ENCODE data around the gene OR12D2. TPM values are rescaled to one million over a fixed set of nuclear protein-coding genes. Genes with fewer than 3 reads are reported as not detected.
"Not testable (repeated sequence)": the region's sequence is repeated elsewhere in the genome, so short reads cannot be mapped to it uniquely, and the experiment has no call there.

OR12D2 gene
- polyA plus RNA-seq (not detected in 2 replicates), polyA minus RNA-seq (not detected in 2 replicates)

GRCh38 chr6:29395331-29395730 lies at the start of gene OR12D2:
TSS of gene OR12D2 (plus strand) at chr6:29395631. CDS start at chr6:29396700, 1,069 bp downstream.
- Histone ChIP-seq H3K79me2 (replicated peaks; ENCODE audit: insufficient read depth, low read length) (no peaks in the 10 kb centered on the region), H2AFZ (ENCODE audit: low read depth, low read length) (no peak within 1 kb of the TSS), H4K20me1 (ENCODE audit: insufficient read depth) (no peaks in the 10 kb centered on the region), H3K9me3 (ENCODE audit: low read length) (no peaks in the 10 kb centered on the region), H3K27me3 (ENCODE audit: insufficient read depth, low read depth, low read length) (no peaks in the 10 kb centered on the region), H3K36me3 (ENCODE audit: insufficient read depth, low read length) (no peaks in the 10 kb centered on the region), H3K9me2 (ENCODE audit: insufficient read depth, low read length) (no peaks in the 10 kb centered on the region), H3K4me3 (ENCODE audit: low read length) (no peak within 1 kb of the TSS), H3F3A (ENCODE audit: insufficient read depth, low read length, poor library complexity, severe bottlenecking) (no peaks in the 10 kb centered on the region), H3K27ac (ENCODE audit: low read length) (no peak within 1 kb of the TSS), H3K4me2 (ENCODE audit: low read length) (no peak within 1 kb of the TSS), H3K9ac (ENCODE audit: low read length) (no peak within 1 kb of the TSS)
- TF ChIP-seq POLR2AphosphoS5 (IDR thresholded peaks at IDR 0.05) (no peak), MXI1 (conservative IDR thresholded peaks at IDR 0.05; ENCODE audit: poor library complexity, severe bottlenecking) (no peak), SMC3 (conservative IDR thresholded peaks at IDR 0.05; ENCODE audit: poor library complexity) (no peak), TAF1 (IDR thresholded peaks at IDR 0.05; ENCODE audit: low read depth) (no peak), EP300 (conservative IDR thresholded peaks at IDR 0.05; ENCODE audit: poor library complexity, severe bottlenecking) (no peak), EZH2 (IDR thresholded peaks at IDR 0.05; ENCODE audit: borderline replicate concordance, insufficient read depth, low read length, poor library complexity, severe bottlenecking) (no peak), RAD21 (conservative IDR thresholded peaks at IDR 0.05) (no peak), REST (IDR thresholded peaks at IDR 0.05; ENCODE audit: borderline replicate concordance) (no peak), CTCF (IDR thresholded peaks at IDR 0.05; ENCODE audit: poor library complexity, severe bottlenecking) (no peak)

- not testable (repeated sequence) for H3K4me2 ChIP-seq (ENCODE audit: low read length); H3F3A ChIP-seq (ENCODE audit: insufficient read depth, low read length, poor library complexity, severe bottlenecking); H4K20me1 ChIP-seq (ENCODE audit: insufficient read depth); H3K9me2 ChIP-seq (ENCODE audit: insufficient read depth, low read length); H3K27ac ChIP-seq (ENCODE audit: low read length); H3K9me3 ChIP-seq (ENCODE audit: low read length); H3K36me3 ChIP-seq (ENCODE audit: insufficient read depth, low read length); H3K27me3 ChIP-seq (ENCODE audit: insufficient read depth, low read depth, low read length); H3K79me2 ChIP-seq (replicated peaks; ENCODE audit: insufficient read depth, low read length); H3K4me3 ChIP-seq (ENCODE audit: low read length); H2AFZ ChIP-seq (ENCODE audit: low read depth, low read length); H3K9ac ChIP-seq (ENCODE audit: low read length)
These were observed 46.1 kb upstream of the OR12D2 start for GRCh38 chr6:29349348-29349747.

- TF ChIP-seq SMC3 (conservative IDR thresholded peaks at IDR 0.05; ENCODE audit: poor library complexity) (no peak), TAF1 (IDR thresholded peaks at IDR 0.05; ENCODE audit: low read depth) (no peak), EP300 (conservative IDR thresholded peaks at IDR 0.05; ENCODE audit: poor library complexity, severe bottlenecking) (no peak), CTCF (IDR thresholded peaks at IDR 0.05; ENCODE audit: poor library complexity, severe bottlenecking) (no peak), POLR2AphosphoS5 (IDR thresholded peaks at IDR 0.05) (no peak), RAD21 (conservative IDR thresholded peaks at IDR 0.05) (no peak), EZH2 (IDR thresholded peaks at IDR 0.05; ENCODE audit: borderline replicate concordance, insufficient read depth, low read length, poor library complexity, severe bottlenecking) (no peak), REST (IDR thresholded peaks at IDR 0.05; ENCODE audit: borderline replicate concordance) (no peak), MXI1 (conservative IDR thresholded peaks at IDR 0.05; ENCODE audit: poor library complexity, severe bottlenecking) (no peak)
- Histone ChIP-seq H3K9ac (ENCODE audit: low read length) (no peak overlapping the region), H3K9me3 (ENCODE audit: low read length) (no peaks in the 10 kb centered on the region), H2AFZ (ENCODE audit: low read depth, low read length) (no peak overlapping the region), H4K20me1 (ENCODE audit: insufficient read depth) (no peaks in the 10 kb centered on the region), H3K9me2 (ENCODE audit: insufficient read depth, low read length) (no peaks in the 10 kb centered on the region), H3K36me3 (ENCODE audit: insufficient read depth, low read length) (no peaks in the 10 kb centered on the region), H3K79me2 (replicated peaks; ENCODE audit: insufficient read depth, low read length) (no peaks in the 10 kb centered on the region), H3K27ac (ENCODE audit: low read length) (no peak overlapping the region), H3K4me3 (ENCODE audit: low read length) (no peak overlapping the region), H3F3A (ENCODE audit: insufficient read depth, low read length, poor library complexity, severe bottlenecking) (no peaks in the 10 kb centered on the region), H3K4me2 (ENCODE audit: low read length) (no peak overlapping the region), H3K27me3 (ENCODE audit: insufficient read depth, low read depth, low read length) (no peaks in the 10 kb centered on the region)
These were observed 40.5 kb upstream of the OR12D2 start for GRCh38 chr6:29354980-29355379.

Data from neural cell (in vitro differentiated cells).